IPS DF 6.9 (cell line): ENCODE data around the gene SLC25A33.

Experiments
- DNase-seq: peaks from one replicate; pipeline ENCODE4 v3.0.0-alpha.2; 2013; ENCODE audit warnings: low read depth, low spot score
- H3K27ac ChIP-seq: one replicate; pipeline ENCODE4 v1.5.1; 2013; ENCODE audit warnings: low read length, control low read depth
- H3K27me3 ChIP-seq: 2 replicates; pipeline ENCODE4 v1.6.1; 2013; ENCODE audit warnings: mild to moderate bottlenecking, low read length; ENCODE audit not compliant: control insufficient read depth, insufficient read depth
- H3K36me3 ChIP-seq: 2 replicates; pipeline ENCODE4 v1.6.1; 2013; ENCODE audit warnings: low read length; ENCODE audit not compliant: control insufficient read depth, insufficient read depth
- H3K4me1 ChIP-seq: 2 replicates; pipeline ENCODE4 v1.6.1; 2013; ENCODE audit warnings: low read length; ENCODE audit not compliant: control insufficient read depth, insufficient read depth
- H3K4me3 ChIP-seq: 2 replicates; pipeline ENCODE4 v1.5.1; 2013; ENCODE audit warnings: mild to moderate bottlenecking, low read length
- H3K9me3 ChIP-seq: 2 replicates; pipeline ENCODE4 v1.6.1; 2013; ENCODE audit warnings: low read length, inconsistent platforms; ENCODE audit not compliant: control insufficient read depth, insufficient read depth
- WGBS: extraction: QIAGEN DNeasy Blood & Tissue Kit; methylation state at CpG from one replicate; pipeline ENCODE4 v1.1.7; 2013; ENCODE audit warnings: mixed read lengths, missing lambda C conversion rate; ENCODE audit not compliant: insufficient read length, insufficient coverage; 5-methylcytosine and 5-hydroxymethylcytosine counted together

Gene SLC25A33

DNA sequence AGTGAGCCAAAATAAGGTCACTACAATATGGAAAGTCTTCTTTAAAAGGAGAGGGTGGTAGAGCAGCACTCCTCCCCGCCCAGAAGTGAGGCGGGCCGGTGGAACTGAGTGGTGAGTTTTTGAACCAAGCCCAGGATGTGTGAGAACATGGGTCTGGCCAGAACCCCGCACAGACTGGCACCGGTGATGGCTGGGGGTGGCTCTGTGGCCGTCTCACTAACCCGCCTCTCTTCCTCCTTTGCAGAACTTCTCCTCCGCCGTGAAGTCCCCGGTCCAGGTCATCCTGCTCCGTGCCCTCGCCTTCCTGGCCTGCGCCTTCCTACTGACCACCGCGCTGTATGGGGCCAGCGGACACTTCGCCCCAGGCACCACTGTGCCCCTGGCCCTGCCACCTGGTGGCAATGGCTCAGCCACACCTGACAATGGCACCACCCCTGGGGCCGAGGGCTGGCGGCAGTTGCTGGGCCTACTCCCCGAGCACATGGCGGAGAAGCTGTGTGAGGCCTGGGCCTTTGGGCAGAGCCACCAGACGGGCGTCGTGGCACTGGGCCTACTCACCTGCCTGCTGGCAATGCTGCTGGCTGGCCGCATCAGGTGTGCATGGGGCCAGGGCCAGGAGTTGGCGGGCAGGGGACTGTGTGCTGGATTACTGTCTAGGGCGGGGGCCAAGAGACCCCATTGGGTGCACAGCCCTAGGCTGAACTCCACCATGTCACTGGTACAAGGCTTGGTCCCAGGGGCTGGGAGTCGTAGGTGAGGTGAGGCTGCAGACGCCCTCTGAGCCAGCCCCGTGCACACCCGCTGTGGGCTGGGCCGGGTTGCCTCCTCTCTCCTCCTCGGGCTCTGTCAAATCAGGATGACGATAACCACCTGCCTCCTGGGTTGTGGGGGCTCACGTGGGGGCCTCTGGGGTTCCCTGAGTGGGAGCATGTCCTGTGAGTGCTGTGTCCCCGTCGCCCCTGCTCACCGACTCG, 61.9 kb downstream of the SLC25A33 start:
- H3K9me3 ChIP-seq = no peaks in the 10 kb centered on the region
- H3K36me3 ChIP-seq = peaks cover 43% of the 10 kb centered on the region
- H3K4me1 ChIP-seq = no peaks in the 10 kb centered on the region
- WGBS = no CpG with 5 or more reads among the region's 39 CpGs
- no peak overlapping the region for H3K4me3 ChIP-seq
- DNase-seq = no peak
- H3K27me3 ChIP-seq = no peaks in the 10 kb centered on the region
- no peak overlapping the region for H3K27ac ChIP-seq

DNA sequence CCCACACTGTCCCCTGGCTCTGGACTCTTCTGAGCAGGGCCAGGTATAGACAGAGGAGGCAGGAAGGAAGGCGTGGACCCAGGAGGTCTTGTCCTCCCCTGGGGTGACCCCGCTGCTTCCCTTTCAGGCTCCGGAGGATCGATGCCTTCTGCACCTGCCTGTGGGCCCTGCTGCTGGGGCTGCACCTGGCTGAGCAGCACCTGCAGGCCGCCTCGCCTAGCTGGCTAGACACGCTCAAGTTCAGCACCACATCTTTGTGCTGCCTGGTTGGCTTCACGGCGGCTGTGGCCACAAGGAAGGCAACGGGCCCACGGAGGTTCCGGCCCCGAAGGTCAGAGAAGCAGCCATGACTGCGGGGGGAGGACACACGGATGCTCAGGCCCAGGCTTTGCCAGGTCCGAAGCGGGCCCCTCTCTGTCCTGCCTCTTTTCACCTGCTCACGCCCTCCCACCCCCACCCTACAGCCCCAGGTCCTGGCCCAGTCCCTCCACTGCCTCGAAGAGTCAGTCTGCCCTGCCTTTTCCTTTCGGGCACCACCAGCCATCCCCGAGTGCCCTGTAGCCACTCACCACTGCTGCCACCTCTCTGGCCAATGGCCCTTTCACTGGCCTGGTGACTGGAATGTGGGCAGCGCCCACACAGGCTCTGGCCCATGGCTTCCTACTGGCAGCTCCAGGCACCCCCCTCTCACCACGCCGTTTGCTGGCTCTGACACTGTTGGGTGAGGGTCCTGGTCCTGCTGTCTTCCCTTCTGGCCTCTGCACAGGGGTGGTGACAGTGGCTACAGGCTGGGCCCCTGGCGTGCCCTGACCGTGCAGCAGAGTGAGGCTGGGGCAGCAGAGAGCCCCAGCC, 62.9 kb downstream of the SLC25A33 start:
- peaks cover 38% of the 10 kb centered on the region for H3K36me3 ChIP-seq
- no peaks in the 10 kb centered on the region for H3K27me3 ChIP-seq
- H3K9me3 ChIP-seq = no peaks in the 10 kb centered on the region
- no peak overlapping the region for H3K4me3 ChIP-seq
- no peak for DNase-seq
- no peaks in the 10 kb centered on the region for H3K4me1 ChIP-seq
- WGBS = no CpG with 5 or more reads among the region's 26 CpGs
- no peak overlapping the region for H3K27ac ChIP-seq

DNA sequence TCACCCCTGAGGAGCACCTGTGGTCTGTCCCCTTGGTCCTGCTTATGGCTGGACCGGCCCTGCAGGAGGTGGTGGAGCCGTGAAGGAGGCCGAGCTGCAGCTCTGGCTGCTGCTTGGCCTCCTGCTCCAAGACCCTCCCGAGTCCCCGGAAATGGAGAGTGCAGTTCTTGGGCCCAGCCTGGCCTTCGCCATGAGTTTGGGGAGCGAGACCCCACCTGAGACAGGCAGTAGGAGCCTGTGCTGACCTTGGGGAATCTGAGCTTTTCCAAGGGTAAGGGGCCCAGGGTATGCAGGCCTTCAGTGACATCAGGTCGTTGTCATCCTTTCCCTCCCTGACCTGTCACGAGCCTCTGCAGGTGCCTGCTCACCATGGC, 63.5 kb downstream of the SLC25A33 start:
- H3K36me3 ChIP-seq = peaks cover 38% of the 10 kb centered on the region

DNA sequence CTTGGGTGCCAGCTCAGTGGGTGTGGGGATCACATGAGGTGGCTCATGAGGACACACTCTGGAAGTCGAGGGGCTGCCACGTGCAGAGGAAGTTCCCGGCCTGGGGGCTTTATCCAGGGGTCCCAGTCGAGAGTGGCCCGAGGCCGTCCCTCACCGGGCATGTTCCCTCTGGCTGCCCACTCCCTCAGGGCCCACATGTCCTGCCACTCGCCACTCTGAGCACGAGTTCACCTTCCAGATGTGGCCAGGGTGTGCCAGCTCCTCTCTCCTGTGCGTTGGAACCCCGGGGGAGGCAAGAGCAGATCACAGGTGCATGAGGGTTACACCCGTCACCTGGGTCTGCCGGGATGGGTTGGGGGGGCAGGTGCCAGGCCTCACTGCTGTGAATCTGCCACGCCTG, 64.0 kb downstream of the SLC25A33 start:
- Histone ChIP-seq H3K4me3 (no peak overlapping the region), H3K36me3 (peaks cover 36% of the 10 kb centered on the region), H3K27ac (no peak overlapping the region), H3K4me1 (no peaks in the 10 kb centered on the region), H3K27me3 (no peaks in the 10 kb centered on the region), H3K9me3 (no peaks in the 10 kb centered on the region)
- no peak for DNase-seq
- WGBS = no CpG with 5 or more reads among the region's 14 CpGs

More for the DNA sequence above, 63.5 kb downstream of the SLC25A33 start:
- no CpG with 5 or more reads among the region's 9 CpGs for WGBS
- Histone ChIP-seq H3K9me3 (no peaks in the 10 kb centered on the region), H3K4me1 (no peaks in the 10 kb centered on the region), H3K27me3 (no peaks in the 10 kb centered on the region), H3K4me3 (no peak overlapping the region), H3K27ac (no peak overlapping the region)
- DNase-seq = no peak

DNA sequence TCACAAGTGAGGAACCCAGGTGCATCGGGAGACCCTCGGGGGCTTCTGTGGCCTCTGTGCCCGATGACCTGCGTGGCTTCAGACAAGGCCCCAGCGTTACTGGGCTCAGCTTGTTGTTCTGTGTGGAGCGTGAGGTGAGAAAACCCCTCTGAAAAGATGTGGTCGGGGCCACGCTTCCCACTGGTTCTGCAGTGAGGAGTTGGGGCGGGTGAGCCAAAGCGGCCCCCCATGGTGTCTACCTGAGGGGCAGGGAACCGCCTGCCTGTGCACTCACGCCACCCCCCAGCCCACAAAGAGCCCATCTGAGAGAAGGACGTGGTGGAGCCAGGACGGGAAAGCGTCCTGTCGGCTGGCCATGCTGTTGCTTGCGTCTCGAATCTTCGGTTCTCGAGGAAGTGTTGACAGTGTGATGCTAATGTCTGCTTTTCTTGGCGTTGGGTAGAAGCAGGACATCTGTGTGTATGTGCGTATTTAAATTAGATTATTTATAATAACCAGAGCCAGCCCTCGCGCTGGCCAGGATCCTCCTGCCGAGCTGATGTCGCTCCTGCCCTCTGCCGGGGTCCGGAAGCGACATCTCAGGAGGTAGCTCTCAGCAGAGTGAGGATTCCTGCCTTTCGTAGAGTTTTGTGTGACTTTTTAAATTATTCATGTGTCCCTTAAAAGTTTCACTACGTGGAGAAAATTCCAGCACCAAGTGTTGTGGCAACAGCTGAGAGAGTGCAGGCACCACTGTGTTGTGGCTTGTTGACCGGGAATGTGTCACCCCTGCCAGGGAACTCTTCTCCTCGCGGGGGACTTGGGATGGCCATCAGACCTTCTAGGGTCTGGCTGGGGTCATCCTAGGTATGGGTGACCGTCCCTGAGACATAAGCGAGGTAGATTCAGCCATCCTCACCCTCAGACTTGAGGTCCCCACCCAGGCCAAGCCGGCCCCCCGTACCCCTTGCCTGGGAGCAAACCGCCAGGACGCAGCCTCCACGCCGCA, 64.8 kb downstream of the SLC25A33 start:
- no peak overlapping the region for H3K4me3 ChIP-seq
- H3K9me3 ChIP-seq = no peaks in the 10 kb centered on the region
- H3K27me3 ChIP-seq = no peaks in the 10 kb centered on the region
- no peak for DNase-seq
- no CpG with 5 or more reads among the region's 42 CpGs for WGBS
- H3K36me3 ChIP-seq = peaks cover 35% of the 10 kb centered on the region
- H3K27ac ChIP-seq = no peak overlapping the region
- H3K4me1 ChIP-seq = no peaks in the 10 kb centered on the region

DNA sequence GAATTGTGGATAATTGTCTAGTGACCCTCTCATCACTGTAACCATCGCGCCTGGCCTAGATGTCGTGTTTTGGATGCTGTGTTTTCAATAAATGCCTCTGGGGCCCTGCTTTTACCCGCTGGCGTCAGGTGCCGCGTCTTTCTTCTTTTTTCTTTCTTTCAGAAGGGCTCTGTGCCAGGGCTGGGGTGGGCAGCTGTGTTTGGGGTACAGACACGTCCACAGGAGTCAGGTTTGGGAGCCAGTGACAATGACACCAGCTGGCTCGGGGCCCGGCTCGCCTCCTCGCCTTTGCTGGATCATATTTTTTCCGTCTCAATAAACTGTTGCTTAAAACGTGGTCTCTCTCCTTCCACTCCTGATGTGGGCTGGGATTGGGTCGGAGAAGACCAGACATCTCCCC, 65.6 kb downstream of the SLC25A33 start:
- no peaks in the 10 kb centered on the region for H3K27me3 ChIP-seq
- no peak overlapping the region for H3K4me3 ChIP-seq
- H3K27ac ChIP-seq = no peak overlapping the region
- H3K36me3 ChIP-seq = peaks cover 42% of the 10 kb centered on the region
- WGBS = no CpG with 5 or more reads among the region's 15 CpGs
- DNase-seq = no peak
- H3K4me1 ChIP-seq = no peaks in the 10 kb centered on the region
- no peaks in the 10 kb centered on the region for H3K9me3 ChIP-seq

DNA sequence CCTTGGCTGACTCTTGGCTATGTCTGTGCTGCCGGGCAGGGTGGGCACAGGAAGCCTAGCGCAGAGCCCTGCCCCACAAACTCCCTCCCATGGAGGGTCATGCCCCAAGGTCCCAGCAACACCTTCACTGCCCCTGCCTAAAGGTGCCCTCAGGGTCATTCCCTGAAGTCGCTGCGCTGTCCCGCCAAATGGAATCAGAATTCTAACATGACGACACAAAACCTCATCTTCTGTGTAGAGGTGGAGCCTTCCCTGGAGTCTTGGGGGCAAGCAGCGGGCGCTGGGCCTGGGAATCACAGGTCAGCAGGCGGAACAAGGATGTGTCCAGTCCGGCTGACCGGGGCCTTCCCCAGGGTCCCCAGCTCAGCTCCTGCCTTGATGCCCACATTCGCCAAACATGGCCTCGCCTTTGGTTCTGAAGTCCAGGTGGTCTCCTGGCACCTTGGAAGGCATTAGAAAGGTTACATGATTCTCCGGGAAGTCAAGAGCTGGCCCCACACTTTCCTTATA, 66.7 kb downstream of the SLC25A33 start:
- H3K4me1 ChIP-seq = no peaks in the 10 kb centered on the region
- H3K36me3 ChIP-seq = peaks cover 40% of the 10 kb centered on the region
- WGBS = no CpG with 5 or more reads among the region's 14 CpGs
- H3K9me3 ChIP-seq = no peaks in the 10 kb centered on the region
- H3K4me3 ChIP-seq = no peak overlapping the region
- H3K27ac ChIP-seq = no peak overlapping the region
- H3K27me3 ChIP-seq = no peaks in the 10 kb centered on the region
- DNase-seq = no peak

DNA sequence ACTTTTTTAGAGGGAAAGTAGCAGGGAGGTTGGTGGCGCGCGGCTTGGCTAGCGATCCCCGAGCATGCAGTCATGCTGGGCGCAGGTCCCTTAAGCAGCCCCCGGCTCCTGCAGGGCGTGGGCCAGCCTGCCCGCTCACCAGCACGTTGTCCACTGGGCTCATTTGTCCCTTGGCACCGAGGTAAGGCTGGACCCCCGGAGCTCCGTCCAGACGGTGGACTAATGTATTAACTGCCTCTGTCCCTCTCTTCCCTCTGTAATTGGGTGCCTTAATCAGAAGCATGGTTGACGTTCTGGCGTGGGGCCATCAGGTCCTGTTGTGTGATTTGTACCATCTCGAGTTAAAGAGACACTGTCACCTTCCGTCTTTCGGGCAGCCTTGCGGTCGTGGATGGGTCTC, 67.2 kb downstream of the SLC25A33 start:
- H3K9me3 ChIP-seq = no peaks in the 10 kb centered on the region
- DNase-seq = no peak
- H3K4me1 ChIP-seq = no peaks in the 10 kb centered on the region
- no CpG with 5 or more reads among the region's 21 CpGs for WGBS
- H3K27ac ChIP-seq = no peak overlapping the region
- no peaks in the 10 kb centered on the region for H3K27me3 ChIP-seq
- peaks cover 36% of the 10 kb centered on the region for H3K36me3 ChIP-seq
- no peak overlapping the region for H3K4me3 ChIP-seq

DNA sequence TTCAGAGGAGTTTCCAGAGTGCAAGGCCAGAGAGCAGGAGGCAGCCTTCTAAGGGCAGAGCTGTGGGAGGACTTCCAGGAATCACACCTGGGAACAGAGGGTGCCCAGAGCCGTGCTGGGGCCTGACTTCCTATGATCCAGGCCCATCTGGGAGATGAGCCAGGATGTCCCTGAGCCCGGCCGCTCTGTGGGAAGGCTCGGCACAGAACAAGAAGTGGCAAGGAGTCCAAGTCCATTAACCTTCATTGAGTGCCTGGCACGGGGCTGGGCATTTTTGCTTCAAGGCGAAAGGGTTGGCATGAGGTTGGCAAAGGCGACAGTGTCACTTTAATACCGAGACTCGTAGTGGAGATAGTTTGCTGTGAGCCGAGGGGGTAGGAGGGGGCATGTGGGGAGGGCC, 67.7 kb downstream of the SLC25A33 start:
- no CpG with 5 or more reads among the region's 10 CpGs for WGBS
- H3K9me3 ChIP-seq = no peaks in the 10 kb centered on the region
- H3K4me3 ChIP-seq = no peak overlapping the region
- no peak for DNase-seq
- H3K27me3 ChIP-seq = no peaks in the 10 kb centered on the region
- no peak overlapping the region for H3K27ac ChIP-seq
- no peaks in the 10 kb centered on the region for H3K4me1 ChIP-seq
- H3K36me3 ChIP-seq = peaks cover 31% of the 10 kb centered on the region
